ENCODE data around the gene SLC13A1.

The SLC13A1 gene

GRCh38 chr7:123070702-123071286 is 129.0 kb downstream of the SLC13A1 start:
- DNase-seq (ENCODE audit: low read depth, low spot score): peak; percentile 19
- TF ChIP-seq CTCF (IDR thresholded peaks at IDR 0.05; ENCODE audit: low read depth, low read length): peak; percentile 41
- in situ Hi-C loops (cut with HindIII; ENCODE audit: low sequenced_read_pairs): no loop called here
- no peak overlapping the region for H3K4me3 ChIP-seq (ENCODE audit: low read depth, low read length)

- no peak for DNase-seq (ENCODE audit: low read depth, low spot score)
- no peak for TF ChIP-seq CTCF (IDR thresholded peaks at IDR 0.05; ENCODE audit: low read depth, low read length)
- H3K4me3 ChIP-seq (ENCODE audit: low read depth, low read length): no peak overlapping the region
- in situ Hi-C loops (cut with HindIII; ENCODE audit: low sequenced_read_pairs): no loop called here
Observed at GRCh38 chr7:123067814-123068213, 132.0 kb downstream of the SLC13A1 start.
